CD4-positive, alpha-beta T cell treated with Interleukin-6 at 100 ng/mL for 8 hours (primary cell): ENCODE data around the gene S100A14.

Experiments
- DNase-seq: peaks from one replicate; pipeline ENCODE4 v3.0.0-alpha.2; 2020; ENCODE audit warnings: mixed read lengths, low spot score

S100A14 gene

DNA sequence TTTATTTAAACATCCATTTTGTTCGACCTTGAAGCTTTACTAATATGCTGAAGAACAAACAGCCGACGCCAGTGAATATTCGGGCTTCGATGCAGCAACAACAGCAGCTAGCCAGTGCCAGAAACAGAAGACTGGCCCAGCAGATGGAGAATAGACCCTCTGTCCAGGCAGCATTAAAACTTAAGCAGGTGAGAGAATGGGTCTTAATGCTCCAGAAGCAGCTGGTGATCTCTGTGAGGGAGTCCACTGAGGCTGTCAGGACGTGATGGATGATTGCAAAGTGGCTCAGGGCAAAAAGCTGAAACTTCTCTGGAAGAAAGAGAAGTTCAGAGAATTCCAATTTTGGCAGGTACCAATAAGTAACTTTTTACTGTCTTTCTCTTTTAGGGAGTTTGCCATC is 22.1 kb upstream of the S100A14 start:
- no peak for DNase-seq

DNA sequence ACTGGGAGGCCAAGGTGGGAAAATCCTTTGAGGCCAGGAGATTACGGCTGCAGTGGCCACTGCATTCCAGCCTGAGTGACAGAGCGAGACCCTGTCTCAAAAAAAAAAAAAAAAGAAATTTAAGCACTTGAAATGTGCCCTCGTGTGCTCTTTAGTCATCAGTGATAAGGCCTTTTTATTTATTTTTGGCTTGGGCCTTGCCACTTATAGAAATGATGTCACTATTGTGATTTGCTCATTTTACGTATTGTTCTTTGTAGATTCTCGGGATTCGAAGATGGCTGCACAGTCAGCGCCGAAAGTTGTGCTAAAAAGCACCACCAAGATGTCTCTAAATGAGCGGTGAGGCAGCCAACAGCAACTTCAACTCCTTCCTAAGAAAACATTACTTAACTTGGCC is 20.2 kb upstream of the S100A14 start:
- no peak for DNase-seq

DNA sequence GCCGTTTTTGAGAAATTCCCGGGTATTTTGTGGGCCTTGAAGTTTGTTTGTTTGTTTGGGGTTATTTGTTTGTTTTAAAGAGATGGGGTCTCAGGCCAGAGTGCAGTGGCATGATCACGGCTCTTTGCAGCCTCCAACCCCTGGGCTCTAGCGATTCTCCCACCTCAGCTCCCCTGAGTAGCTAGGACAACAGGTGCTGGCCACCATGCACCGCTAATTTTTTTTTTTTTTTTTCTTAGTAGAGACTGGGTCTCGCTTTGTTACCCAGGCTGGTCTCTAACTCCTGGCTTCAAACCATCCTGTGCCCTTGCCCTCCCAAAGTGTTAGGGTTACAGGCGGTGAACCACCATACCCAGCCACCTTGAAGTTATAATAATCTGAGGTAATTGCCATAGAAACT is 19.7 kb upstream of the S100A14 start:
- DNase-seq = no peak

GRCh38 chr1:153633754-153634665 is 17.9 kb upstream of the S100A14 start, which contains the start of gene CHTOP:
Gene CHTOP (plus strand): TSS chr1:153634066. CDS start chr1:153636589, 2,523 bp downstream.
- peak; percentile 95 for DNase-seq

- DNase-seq = no peak
Observed at GRCh38 chr1:153633161-153633753, 17.1 kb upstream of the S100A14 start.

GRCh38 chr1:153631047-153632022 is 15.2 kb upstream of the S100A14 start:
- no peak for DNase-seq

DNA sequence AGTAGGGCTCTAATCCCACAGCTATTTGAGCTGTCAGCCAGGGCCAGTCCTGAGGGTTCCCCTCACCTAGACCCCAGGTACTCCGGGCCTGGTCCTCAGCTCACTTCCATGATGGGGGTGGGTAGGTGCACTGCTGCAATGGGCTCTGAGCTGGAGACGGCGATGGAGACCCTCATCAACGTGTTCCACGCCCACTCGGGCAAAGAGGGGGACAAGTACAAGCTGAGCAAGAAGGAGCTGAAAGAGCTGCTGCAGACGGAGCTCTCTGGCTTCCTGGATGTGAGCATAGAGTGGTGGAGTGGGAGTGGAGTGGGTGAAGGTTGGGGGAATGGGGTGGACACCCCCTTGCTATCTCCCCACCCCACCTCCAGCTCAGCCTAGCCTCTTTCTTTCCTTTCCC is 14.3 kb upstream of the S100A14 start:
- DNase-seq = no peak

- no peak for DNase-seq
Observed at GRCh38 chr1:153629971-153630370, 13.8 kb upstream of the S100A14 start.

- no peak for DNase-seq
Observed at GRCh38 chr1:153629343-153629665, 13.2 kb upstream of the S100A14 start.

DNA sequence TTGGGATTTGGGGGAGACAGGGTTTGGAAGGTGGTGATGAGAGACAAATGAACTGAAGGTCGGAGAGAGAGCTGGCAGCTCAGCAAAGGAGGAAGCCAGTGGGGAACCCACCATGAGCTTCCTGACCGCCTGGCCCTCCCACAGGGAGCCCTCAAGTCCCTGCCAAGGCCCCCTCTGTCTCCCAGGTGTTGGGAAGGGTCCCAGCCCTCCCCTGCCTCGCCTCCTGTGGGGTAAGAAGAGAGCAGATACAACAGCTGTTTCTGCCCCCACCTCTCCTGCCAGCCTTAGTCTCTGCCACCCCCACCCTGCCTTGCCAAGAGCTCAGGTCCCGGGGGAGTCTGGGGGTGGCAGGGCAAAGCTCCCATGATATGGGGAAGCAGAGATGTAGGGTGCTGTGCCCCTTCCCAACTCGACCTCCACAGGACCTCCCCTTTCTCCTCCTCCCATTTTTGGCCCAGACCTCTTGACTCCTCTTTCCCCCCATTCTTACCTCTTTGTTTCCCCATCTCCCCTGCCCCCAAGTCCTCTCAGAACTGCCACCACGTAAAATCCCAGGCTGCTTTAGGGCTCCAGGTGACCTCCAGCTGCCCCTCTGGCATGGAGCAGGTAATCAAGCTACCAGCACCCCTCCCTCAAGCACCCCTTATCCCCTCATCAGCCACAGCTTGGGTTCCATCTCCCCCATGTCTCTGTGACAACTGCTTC is 12.7 kb upstream of the S100A14 start:
- DNase-seq = no peak

GRCh38 chr1:153627715-153628626 is 11.8 kb upstream of the S100A14 start, which contains the start of gene S100A1:
Gene S100A1 (plus strand): TSS chr1:153628434. CDS start chr1:153630522, 2,088 bp downstream.
- no peak for DNase-seq

DNA sequence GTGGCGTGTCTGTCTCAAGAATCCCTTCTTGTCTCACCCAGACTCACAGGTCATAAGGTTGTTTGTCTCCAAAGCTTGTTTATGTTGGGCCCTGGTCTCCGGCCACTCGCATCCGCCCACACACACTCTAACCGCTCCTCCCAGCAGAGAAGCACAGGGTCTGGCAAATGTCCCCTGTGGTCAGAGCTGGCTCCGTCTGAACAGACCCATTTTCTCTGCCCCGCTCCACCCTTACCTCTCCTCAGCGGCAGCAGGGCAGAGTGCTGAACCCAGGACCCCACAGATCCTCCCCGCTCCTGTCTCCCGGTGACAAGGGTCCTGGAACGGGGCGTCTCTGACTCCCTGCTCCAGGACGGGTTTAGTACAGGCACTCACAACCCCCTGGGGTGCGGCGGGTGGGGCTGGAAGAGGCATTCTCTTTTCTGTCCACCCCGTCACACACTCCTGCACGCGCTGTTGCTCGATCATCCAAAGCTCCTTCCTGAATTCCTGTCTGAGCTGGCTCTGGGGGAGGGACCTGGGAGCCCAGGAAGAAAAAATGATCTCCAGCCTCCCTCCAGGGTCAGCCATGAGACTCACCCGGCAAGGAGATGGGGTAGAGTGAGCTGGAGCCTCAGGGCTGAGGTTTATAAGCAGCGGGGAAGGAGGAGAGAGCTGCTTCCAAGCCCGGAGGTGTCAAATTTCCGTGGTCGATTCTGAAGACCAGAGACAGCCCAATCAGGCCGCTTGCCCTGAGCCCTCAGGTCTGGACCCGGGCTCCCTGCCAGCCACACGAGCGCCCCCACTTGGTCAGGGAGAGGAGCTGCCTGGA is 11.0 kb upstream of the S100A14 start, which contains the start of gene S100A13:
Gene S100A13 (minus strand): TSS at position 602 of the 811 bp plus-strand sequence. CDS start 1,033 bp downstream, outside the sequence.
- DNase-seq = no peak

GRCh38 chr1:153626477-153626903 is 10.4 kb upstream of the S100A14 start:
- no peak for DNase-seq

- DNase-seq = no peak
Observed at GRCh38 chr1:153624965-153625611, 9.0 kb upstream of the S100A14 start.

- DNase-seq = no peak
Observed at GRCh38 chr1:153623101-153623500, 7.0 kb upstream of the S100A14 start.

DNA sequence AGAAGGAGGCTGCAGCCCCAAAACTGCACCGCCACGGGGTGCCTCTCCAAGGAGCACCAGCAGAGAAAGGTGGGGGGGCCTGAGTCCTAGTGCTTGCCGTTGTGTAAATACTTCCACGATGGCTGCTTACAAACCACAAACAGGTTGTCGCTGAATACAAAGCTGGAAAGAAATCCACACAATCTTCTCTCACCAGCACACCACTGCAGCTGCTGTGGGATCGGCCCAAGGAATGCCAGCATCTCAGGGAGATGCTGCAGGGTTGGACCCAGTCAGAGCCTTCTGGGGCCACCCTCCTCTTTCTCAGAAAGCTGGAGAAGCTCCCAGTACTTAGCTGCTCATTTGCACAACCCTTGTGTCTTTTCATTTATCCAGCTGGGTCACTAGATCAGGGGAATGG is 3.0 kb upstream of the S100A14 start:
- no peak for DNase-seq

DNA sequence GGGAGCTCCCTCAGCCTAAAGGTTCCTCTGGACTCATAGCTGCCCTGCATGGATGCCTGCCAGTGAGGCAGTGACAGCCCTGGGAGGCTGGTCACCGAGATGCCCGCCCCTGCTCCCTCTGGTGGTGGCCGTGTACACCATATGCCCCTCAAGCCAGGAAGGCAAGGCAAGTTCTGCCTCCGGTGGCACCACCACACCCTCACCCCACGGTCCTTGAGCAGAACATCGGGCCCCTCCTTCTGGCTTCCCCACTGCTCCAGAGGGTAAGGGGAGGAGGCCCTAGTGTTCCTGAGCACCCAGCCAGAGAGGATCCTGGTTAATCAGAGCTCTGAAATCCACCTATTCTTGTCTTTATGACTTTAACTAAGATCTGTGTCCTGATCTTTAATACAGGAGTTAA is 1.5 kb upstream of the S100A14 start:
- peak; percentile 75 for DNase-seq

DNA sequence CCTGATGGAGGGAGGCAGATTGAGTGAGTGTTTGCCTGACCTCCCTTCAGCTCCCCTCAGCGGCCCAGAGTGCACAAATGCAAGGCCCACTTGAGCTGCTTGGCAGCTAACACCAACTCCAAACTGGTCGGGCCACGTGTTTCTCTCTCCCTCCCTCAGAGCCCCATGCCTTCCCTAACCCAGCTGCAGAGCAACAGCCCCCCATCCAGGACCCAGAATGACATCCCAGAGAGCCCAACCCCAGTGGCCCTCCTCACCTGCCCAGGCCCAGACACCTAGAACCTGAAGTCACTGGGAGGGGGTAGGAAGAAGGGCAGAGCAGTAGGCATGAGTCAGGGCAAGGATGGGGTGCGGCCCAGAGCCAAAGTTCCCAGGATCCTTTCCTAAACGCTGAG is 789 bp upstream of the S100A14 start:
- DNase-seq = no peak

GRCh38 chr1:153615406-153615805 is 719 bp downstream of the S100A14 start:
- DNase-seq = no peak
